A549 treated with GW870086 at 1 μM for 4 hours (cell line): ENCODE measurements around the gene SCYL2. TPM values are rescaled to one million over a fixed set of nuclear protein-coding genes. Genes with fewer than 3 reads are reported as not detected.

Experiments
- total RNA-seq: library from RNA; stranded (reverse); fragments of 200-300 nt; extraction: Qiagen RNA extraction; gene quantifications from 5 replicates; pipeline ENCODE4 v1.2.3, GENCODE V29; 2022; ENCODE audit warnings: low read depth

The SCYL2 gene
- total RNA-seq: 14.8 to 23.6 TPM (median 19.8 TPM) in 5 replicates

GRCh38 chr12:100266835-100267602 lies at the start of gene SCYL2, which contains the start of gene DEPDC4:
Gene SCYL2 (plus strand): TSS chr12:100267177. CDS start chr12:100282971, 15,794 bp downstream.
Gene DEPDC4 (minus strand): TSS chr12:100267079. CDS start chr12:100267076, 3 bp downstream.

GRCh38 chr12:100356644-100357223 lies 89.8 kb downstream of the SCYL2 start, which contains the start of gene SLC17A8:
Gene SLC17A8 (plus strand): TSS chr12:100357074. CDS start chr12:100357392, 318 bp downstream.

Other genes with a start within 250 kb of the SCYL2 start
- gene BLTP3B, start 124.3 kb upstream of the SCYL2 start, total RNA-seq: 8.4 to 14.8 TPM (median 13.4 TPM) in 5 replicates
- 22.0 to 31.0 TPM (median 24.2 TPM) in 5 replicates for gene ACTR6, start 66.4 kb upstream of the SCYL2 start, total RNA-seq
- gene DEPDC4, start 98 bp upstream of the SCYL2 start, total RNA-seq: 1.3 to 2.0 TPM (median 1.5 TPM) in 5 replicates
- 0.03 TPM in 1 of 5 replicates, not detected in the others for gene SLC17A8, start 89.9 kb downstream of the SCYL2 start, total RNA-seq
- 0.07 to 0.32 TPM (median 0.09 TPM) in 3 of 5 replicates, not detected in the others for gene NR1H4, start 206.7 kb downstream of the SCYL2 start, total RNA-seq